Karpas-422 (cell line): ENCODE measurements around the gene ANKLE2. TPM values are rescaled to one million over a fixed set of nuclear protein-coding genes. Genes with fewer than 3 reads are reported as not detected.
"Not testable (repeated sequence)": the region's sequence is repeated elsewhere in the genome, so short reads cannot be mapped to it uniquely, and the experiment has no call there.

Experiments used
- DNase-seq: peaks from one replicate; pipeline ENCODE4 v3.0.0-alpha.2; 2015
- H2AFZ ChIP-seq: fragments of 200-600 bp; sonication (generic); 2 replicates; pipeline ENCODE4 v1.6.1; 2014; ENCODE audit warnings: antibody characterized with exemption, low read length, mixed read lengths
- H3K27ac ChIP-seq: fragments of 200-600 bp; sonication (generic); 2 replicates; pipeline ENCODE4 v1.5.1; 2014; ENCODE audit warnings: mild to moderate bottlenecking, low read length, moderate library complexity
- H3K27me3 ChIP-seq: fragments of 200-600 bp; sonication (generic); 2 replicates; pipeline ENCODE4 v1.6.1; 2014; ENCODE audit warnings: low read length, mixed read lengths
- H3K36me3 ChIP-seq: fragments of 200-600 bp; sonication (generic); 2 replicates; pipeline ENCODE4 v1.6.1; 2014; ENCODE audit warnings: low read length, mixed read lengths; ENCODE audit not compliant: insufficient read depth
- H3K4me1 ChIP-seq: fragments of 200-600 bp; sonication (generic); 2 replicates; pipeline ENCODE4 v1.6.1; 2014; ENCODE audit warnings: mild to moderate bottlenecking, low read length, mixed read lengths
- H3K4me2 ChIP-seq: fragments of 200-600 bp; sonication (generic); 2 replicates; pipeline ENCODE4 v1.6.1; 2014; ENCODE audit warnings: low read length, low read depth, mild to moderate bottlenecking; ENCODE audit not compliant: poor library complexity, severe bottlenecking
- H3K4me3 ChIP-seq: fragments of 200-600 bp; sonication (generic); 2 replicates; pipeline ENCODE4 v1.5.1; 2014; ENCODE audit warnings: mild to moderate bottlenecking, antibody characterized with exemption, low read length, mixed read lengths
- H3K79me2 ChIP-seq: fragments of 200-600 bp; sonication (generic); 2 replicates; pipeline ENCODE4 v1.6.1; 2014; ENCODE audit warnings: mild to moderate bottlenecking, low read length, mixed read lengths
- H3K9ac ChIP-seq: fragments of 200-600 bp; sonication (generic); 2 replicates; pipeline ENCODE4 v1.6.0; 2014; ENCODE audit warnings: low read length
- H3K9me2 ChIP-seq: fragments of 200-600 bp; sonication (generic), shearing (Covaris generic); replicated peaks from 2 replicates; pipeline ENCODE4 v1.6.0; 2014; ENCODE audit warnings: mild to moderate bottlenecking, low read length, moderate library complexity; ENCODE audit not compliant: insufficient read depth
- H3K9me3 ChIP-seq: fragments of 300-700, 200-600 bp; sonication (generic); 2 replicates; pipeline ENCODE4 v1.6.1; 2014; ENCODE audit warnings: low read length, mixed read lengths
- H4K20me1 ChIP-seq: fragments of 200-600 bp; sonication (generic); 2 replicates; pipeline ENCODE4 v1.6.1; 2014; ENCODE audit warnings: mild to moderate bottlenecking, antibody characterized with exemption, low read length, low read depth; ENCODE audit not compliant: insufficient read depth
- total RNA-seq: library from RNA; depleted of rRNA; stranded (reverse); fragments of >200 nt; shearing (Covaris generic); gene quantifications from 2 replicates; pipeline ENCODE4 v1.2.3, GENCODE V29; 2014; ENCODE audit warnings: low replicate concordance; rRNA removed

ANKLE2 gene
- total RNA-seq = 42.7 and 47.9 TPM in 2 replicates

- peaks cover 21% of the 10 kb centered on the region for H3K36me3 ChIP-seq
- peaks cover 14% of the 10 kb centered on the region for H4K20me1 ChIP-seq
Observed at GRCh38 chr12:132761032-132761920, at the start of gene ANKLE2. ANKLE2 (minus strand) TSS chr12:132761832; CDS start chr12:132761798, 34 bp downstream.

DNA sequence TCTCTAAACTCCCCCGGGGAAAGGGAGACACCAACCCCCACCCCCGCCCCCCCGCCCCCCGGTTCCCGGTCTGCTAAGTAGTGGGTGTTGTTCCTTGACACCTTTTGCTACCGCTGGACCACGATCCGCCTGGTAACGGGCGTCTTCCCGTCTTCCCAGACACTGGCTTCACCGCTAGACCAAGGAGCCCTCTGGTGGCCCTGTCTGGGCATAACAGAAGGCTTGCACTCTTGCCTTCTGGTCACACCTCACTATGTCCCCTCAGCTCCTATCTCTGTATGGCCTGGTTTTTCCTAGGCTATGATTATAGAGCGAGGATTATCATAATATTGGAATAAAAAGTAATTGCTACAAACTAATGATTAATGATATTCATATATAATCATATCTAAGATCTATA lies 47.8 kb upstream of the ANKLE2 start:
- H3K27me3 ChIP-seq, H3K4me3 ChIP-seq, H3K27ac ChIP-seq, H2AFZ ChIP-seq, DNase-seq, H3K4me2 ChIP-seq, H3K9me3 ChIP-seq, H3K9ac ChIP-seq, H4K20me1 ChIP-seq, H3K9me2 ChIP-seq, H3K4me1 ChIP-seq: not testable (repeated sequence)
- Histone ChIP-seq H3K36me3 (peaks cover 33% of the 10 kb centered on the region), H3K79me2 (peaks cover 19% of the 10 kb centered on the region)

More at GRCh38 chr12:132761032-132761920, at the start of gene ANKLE2:
- peak within 1 kb of the TSS; percentile 64 for H2AFZ ChIP-seq
- DNase-seq = peak; percentile 79
- H3K4me1 ChIP-seq = peaks cover 19% of the 10 kb centered on the region
- H3K79me2 ChIP-seq = peaks cover 58% of the 10 kb centered on the region
- peak within 1 kb of the TSS; percentile 94 for H3K4me3 ChIP-seq
- peak within 1 kb of the TSS; percentile 99 for H3K4me2 ChIP-seq
- H3K27me3 ChIP-seq = no peaks in the 10 kb centered on the region
- H3K9me2 ChIP-seq = no peaks in the 10 kb centered on the region
- peak within 1 kb of the TSS; percentile 87 for H3K27ac ChIP-seq
- H3K9ac ChIP-seq = peak within 1 kb of the TSS; percentile 92
- H3K9me3 ChIP-seq = no peaks in the 10 kb centered on the region

- no peaks in the 10 kb centered on the region for H3K9me3 ChIP-seq
- H3K9ac ChIP-seq = no peak overlapping the region
- no peaks in the 10 kb centered on the region for H3K27me3 ChIP-seq
- H2AFZ ChIP-seq = no peak overlapping the region
- H3K4me2 ChIP-seq = no peak overlapping the region
- H3K4me3 ChIP-seq = no peak overlapping the region
- H3K4me1 ChIP-seq = no peaks in the 10 kb centered on the region
- no peak overlapping the region for H3K27ac ChIP-seq
- 0 out of 2 replicates have a peak, but pooled peaks cover 3% of the 10 kb centered on the region for H4K20me1 ChIP-seq
- DNase-seq = peak; percentile 49
- H3K36me3 ChIP-seq = peaks cover 25% of the 10 kb centered on the region
- no peaks in the 10 kb centered on the region for H3K9me2 ChIP-seq
- peaks cover 19% of the 10 kb centered on the region for H3K79me2 ChIP-seq
Observed at GRCh38 chr12:132807295-132808092, 45.9 kb upstream of the ANKLE2 start.

DNA sequence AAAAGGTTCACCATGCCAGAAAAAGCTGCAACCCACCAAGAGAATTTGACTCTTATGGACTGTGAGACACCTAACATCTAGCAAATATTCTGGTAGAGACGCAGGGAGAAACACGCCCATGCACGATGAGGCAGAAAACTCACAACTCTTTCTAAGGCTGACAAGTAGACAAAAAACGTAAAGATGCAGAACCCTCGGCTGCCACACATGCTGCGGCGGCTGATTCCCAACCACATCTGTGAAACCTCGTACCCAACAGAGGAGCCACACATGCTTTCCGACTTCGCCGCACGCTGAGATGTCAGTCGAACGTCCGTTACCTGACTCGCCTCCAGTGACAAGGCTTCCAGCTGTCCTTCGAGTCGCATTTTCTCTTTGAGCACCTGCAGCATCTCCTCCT lies 45.2 kb upstream of the ANKLE2 start:
- peaks cover 22% of the 10 kb centered on the region for H3K36me3 ChIP-seq
- DNase-seq = no peak

DNA sequence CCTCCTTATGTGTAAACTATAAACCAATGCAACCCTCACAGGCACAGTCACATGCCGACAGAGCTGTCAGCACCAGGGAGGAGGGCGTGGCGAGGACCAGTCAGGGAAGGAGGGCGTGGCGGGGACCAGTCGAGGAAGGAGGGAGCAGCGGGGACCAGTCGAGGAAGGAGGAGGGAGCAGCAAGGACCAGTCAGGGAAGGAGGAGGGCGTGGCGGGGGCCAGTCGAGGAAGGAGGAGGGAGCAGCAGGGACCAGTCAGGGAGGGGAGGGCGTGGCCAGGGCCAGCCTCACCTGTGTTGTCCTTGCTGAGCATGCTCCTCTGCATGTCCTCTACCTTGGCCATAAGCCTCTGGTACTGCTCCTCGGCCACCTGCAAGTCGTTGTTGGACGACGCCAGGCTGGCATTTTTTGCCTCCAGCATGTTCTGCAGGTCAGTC lies 42.8 kb upstream of the ANKLE2 start:
- Histone ChIP-seq H3K9me2 (no peaks in the 10 kb centered on the region), H2AFZ (no peak overlapping the region), H3K79me2 (peaks cover 19% of the 10 kb centered on the region), H3K4me3 (no peak overlapping the region), H3K9me3 (no peaks in the 10 kb centered on the region), H3K9ac (no peak overlapping the region), H4K20me1 (0 out of 2 replicates have a peak, but pooled peaks cover 3% of the 10 kb centered on the region), H3K4me1 (no peaks in the 10 kb centered on the region), H3K36me3 (peaks cover 22% of the 10 kb centered on the region), H3K4me2 (no peak overlapping the region), H3K27ac (no peak overlapping the region), H3K27me3 (no peaks in the 10 kb centered on the region)
- DNase-seq = no peak

More for the DNA sequence above, 45.2 kb upstream of the ANKLE2 start:
- H2AFZ ChIP-seq = no peak overlapping the region
- H4K20me1 ChIP-seq = 0 out of 2 replicates have a peak, but pooled peaks cover 3% of the 10 kb centered on the region
- no peaks in the 10 kb centered on the region for H3K9me2 ChIP-seq
- peaks cover 19% of the 10 kb centered on the region for H3K79me2 ChIP-seq
- H3K4me1 ChIP-seq = no peaks in the 10 kb centered on the region
- H3K4me2 ChIP-seq = no peak overlapping the region
- H3K27me3 ChIP-seq = no peaks in the 10 kb centered on the region
- no peaks in the 10 kb centered on the region for H3K9me3 ChIP-seq
- no peak overlapping the region for H3K27ac ChIP-seq
- no peak overlapping the region for H3K9ac ChIP-seq
- H3K4me3 ChIP-seq = no peak overlapping the region

- no peak overlapping the region for H2AFZ ChIP-seq
- H4K20me1 ChIP-seq = 0 out of 2 replicates have a peak, but pooled peaks cover 3% of the 10 kb centered on the region
- no peak for DNase-seq
- no peaks in the 10 kb centered on the region for H3K4me1 ChIP-seq
- H3K36me3 ChIP-seq = peaks cover 28% of the 10 kb centered on the region
- no peak overlapping the region for H3K9ac ChIP-seq
- H3K27me3 ChIP-seq = no peaks in the 10 kb centered on the region
- peaks cover 19% of the 10 kb centered on the region for H3K79me2 ChIP-seq
- no peak overlapping the region for H3K27ac ChIP-seq
- no peaks in the 10 kb centered on the region for H3K9me2 ChIP-seq
- no peak overlapping the region for H3K4me2 ChIP-seq
- no peak overlapping the region for H3K4me3 ChIP-seq
- H3K9me3 ChIP-seq = no peaks in the 10 kb centered on the region
Observed at GRCh38 chr12:132803888-132804287, 42.3 kb upstream of the ANKLE2 start.

DNA sequence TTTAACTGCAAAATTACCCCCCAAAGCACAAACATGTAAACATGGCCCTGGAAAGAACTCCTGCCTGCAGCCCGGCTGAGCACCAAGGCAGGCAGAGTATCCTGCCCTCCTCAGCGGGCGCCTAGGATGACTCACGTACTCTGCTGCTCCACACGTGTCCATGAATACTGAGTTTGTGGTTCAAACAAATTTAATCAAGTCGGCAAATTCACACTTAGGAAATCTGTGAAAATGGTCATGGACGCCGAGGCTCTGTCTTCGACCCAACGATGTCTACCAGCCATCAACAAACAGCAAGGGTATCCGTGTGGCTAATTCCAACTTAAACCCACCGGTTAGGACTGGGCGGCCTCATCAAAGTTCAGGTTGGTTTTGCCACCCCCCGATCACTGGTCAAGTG lies 41.5 kb upstream of the ANKLE2 start:
- Histone ChIP-seq H3K4me3 (no peak overlapping the region), H2AFZ (no peak overlapping the region), H3K9me2 (no peaks in the 10 kb centered on the region), H3K4me2 (no peak overlapping the region), H4K20me1 (0 out of 2 replicates have a peak, but pooled peaks cover 3% of the 10 kb centered on the region), H3K27me3 (no peaks in the 10 kb centered on the region), H3K9ac (no peak overlapping the region), H3K36me3 (peaks cover 26% of the 10 kb centered on the region), H3K27ac (no peak overlapping the region), H3K9me3 (no peaks in the 10 kb centered on the region), H3K4me1 (no peaks in the 10 kb centered on the region), H3K79me2 (peaks cover 19% of the 10 kb centered on the region)
- DNase-seq = no peak

- Histone ChIP-seq H4K20me1 (no peaks in the 10 kb centered on the region), H3K27me3 (no peaks in the 10 kb centered on the region), H3K27ac (no peak overlapping the region), H3K4me3 (no peak overlapping the region), H3K9ac (no peak overlapping the region), H3K4me1 (no peaks in the 10 kb centered on the region), H3K9me2 (no peaks in the 10 kb centered on the region), H3K9me3 (no peaks in the 10 kb centered on the region), H3K36me3 (peaks cover 19% of the 10 kb centered on the region; the same call in 1 of the 2 replicates), H3K4me2 (no peak overlapping the region), H3K79me2 (peaks cover 12% of the 10 kb centered on the region), H2AFZ (no peak overlapping the region)
- no peak for DNase-seq
Observed at GRCh38 chr12:132801741-132802140, 40.1 kb upstream of the ANKLE2 start.
